ES-I3 (cell line): ENCODE measurements around the gene PRSS21.

Experiments used
- H3K36me3 ChIP-seq: 2 replicates; pipeline ENCODE4 v1.6.1; 2013; ENCODE audit warnings: mild to moderate bottlenecking, low read length, control low read depth, moderate library complexity; ENCODE audit not compliant: insufficient read depth
- H3K4me1 ChIP-seq: 2 replicates; pipeline ENCODE4 v1.6.1; 2013; ENCODE audit warnings: mild to moderate bottlenecking, control low read depth, low read length; ENCODE audit not compliant: insufficient read depth
- H3K9ac ChIP-seq: 2 replicates; pipeline ENCODE4 v1.6.1; 2013; ENCODE audit warnings: low read depth, mild to moderate bottlenecking, low read length, moderate library complexity
- H3K9me3 ChIP-seq: 2 replicates; pipeline ENCODE4 v1.6.1; 2013; ENCODE audit warnings: mild to moderate bottlenecking, low read length, moderate library complexity; ENCODE audit not compliant: control insufficient read depth, insufficient read depth

Gene PRSS21

GRCh38 chr16:2821487-2822157 lies 4.6 kb downstream of the PRSS21 start:
- Histone ChIP-seq H3K9me3 (no peaks in the 10 kb centered on the region), H3K4me1 (peaks cover under 1% of the 10 kb centered on the region; the same call in 1 of the 2 replicates), H3K36me3 (no peaks in the 10 kb centered on the region), H3K9ac (no peak overlapping the region)

- no peaks in the 10 kb centered on the region for H3K9me3 ChIP-seq
- peaks cover 6% of the 10 kb centered on the region; the same call in 1 of the 2 replicates for H3K4me1 ChIP-seq
- H3K36me3 ChIP-seq = no peaks in the 10 kb centered on the region
- H3K9ac ChIP-seq = no peak overlapping the region
Observed at GRCh38 chr16:2822158-2822495, 5.1 kb downstream of the PRSS21 start.

GRCh38 chr16:2822496-2822895 lies 5.5 kb downstream of the PRSS21 start:
- Histone ChIP-seq H3K4me1 (peaks cover 8% of the 10 kb centered on the region; the same call in 1 of the 2 replicates), H3K36me3 (no peaks in the 10 kb centered on the region), H3K9me3 (no peaks in the 10 kb centered on the region), H3K9ac (no peak overlapping the region)

GRCh38 chr16:2824626-2825025 lies 7.6 kb downstream of the PRSS21 start:
- Histone ChIP-seq H3K4me1 (peaks cover 8% of the 10 kb centered on the region; the same call in 1 of the 2 replicates), H3K36me3 (no peaks in the 10 kb centered on the region), H3K9me3 (no peaks in the 10 kb centered on the region), H3K9ac (no peak overlapping the region)

- Histone ChIP-seq H3K9ac (no peak overlapping the region), H3K36me3 (no peaks in the 10 kb centered on the region), H3K9me3 (no peaks in the 10 kb centered on the region), H3K4me1 (peaks cover 8% of the 10 kb centered on the region; the same call in 1 of the 2 replicates)
Observed at GRCh38 chr16:2825049-2825742, 8.2 kb downstream of the PRSS21 start.

- Histone ChIP-seq H3K36me3 (no peaks in the 10 kb centered on the region), H3K4me1 (peaks cover 8% of the 10 kb centered on the region; the same call in 1 of the 2 replicates), H3K9ac (no peak overlapping the region), H3K9me3 (no peaks in the 10 kb centered on the region)
Observed at GRCh38 chr16:2825906-2826305, 8.9 kb downstream of the PRSS21 start.

- Histone ChIP-seq H3K9ac (no peak overlapping the region), H3K36me3 (no peaks in the 10 kb centered on the region), H3K9me3 (no peaks in the 10 kb centered on the region), H3K4me1 (peaks cover 8% of the 10 kb centered on the region; the same call in 1 of the 2 replicates)
Observed at GRCh38 chr16:2826591-2827373, 9.7 kb downstream of the PRSS21 start.

- H3K9ac ChIP-seq = no peak overlapping the region
- peaks cover 8% of the 10 kb centered on the region; the same call in 1 of the 2 replicates for H3K4me1 ChIP-seq
- no peaks in the 10 kb centered on the region for H3K9me3 ChIP-seq
- H3K36me3 ChIP-seq = no peaks in the 10 kb centered on the region
Observed at GRCh38 chr16:2827374-2827791, 10.3 kb downstream of the PRSS21 start.

GRCh38 chr16:2827831-2828520 lies 10.9 kb downstream of the PRSS21 start:
- Histone ChIP-seq H3K36me3 (no peaks in the 10 kb centered on the region), H3K9ac (no peak overlapping the region), H3K4me1 (peaks cover 8% of the 10 kb centered on the region; the same call in 1 of the 2 replicates), H3K9me3 (no peaks in the 10 kb centered on the region)

GRCh38 chr16:2828521-2828840 lies 11.4 kb downstream of the PRSS21 start:
- no peaks in the 10 kb centered on the region for H3K36me3 ChIP-seq
- no peaks in the 10 kb centered on the region for H3K9me3 ChIP-seq
- H3K9ac ChIP-seq = no peak overlapping the region
- H3K4me1 ChIP-seq = peaks cover 8% of the 10 kb centered on the region; the same call in 1 of the 2 replicates

- Histone ChIP-seq H3K36me3 (no peaks in the 10 kb centered on the region), H3K4me1 (peaks cover 8% of the 10 kb centered on the region; the same call in 1 of the 2 replicates), H3K9ac (no peak overlapping the region), H3K9me3 (no peaks in the 10 kb centered on the region)
Observed at GRCh38 chr16:2828876-2829430, 11.9 kb downstream of the PRSS21 start.

GRCh38 chr16:2829501-2830354 lies 12.7 kb downstream of the PRSS21 start, which contains the start of gene ZG16B:
ZG16B (plus strand) TSS chr16:2830303; CDS start chr16:2830442, 139 bp downstream.
- H3K9ac ChIP-seq = no peak within 1 kb of the TSS
- no peaks in the 10 kb centered on the region for H3K36me3 ChIP-seq
- H3K9me3 ChIP-seq = no peaks in the 10 kb centered on the region
- peaks cover 8% of the 10 kb centered on the region; the same call in 1 of the 2 replicates for H3K4me1 ChIP-seq

GRCh38 chr16:2830355-2830695 lies 13.3 kb downstream of the PRSS21 start:
- Histone ChIP-seq H3K36me3 (no peaks in the 10 kb centered on the region), H3K9ac (no peak overlapping the region), H3K4me1 (peaks cover 11% of the 10 kb centered on the region), H3K9me3 (no peaks in the 10 kb centered on the region)
